HCT116 (cell line): Measurements from ENCODE around the gene NAGPA.

Source experiments
- CTCF ChIP-seq, 3 experiments: fragments of 200-600 bp in 1 of 3; sonication (generic) in 1 of 3; IDR thresholded peaks in 2 of 3; conservative IDR thresholded peaks in 1 of 3; 2 replicates each; pipeline ENCODE4 v1.5.1; 2012 to 2017; ENCODE audit warnings: low read depth in 2 of 3, low read length in 2 of 3, antibody characterized with exemption in 1 of 3, borderline replicate concordance in 1 of 3, control low read depth in 1 of 3, mild to moderate bottlenecking in 1 of 3, mixed read lengths in 1 of 3, mixed run types in 1 of 3, moderate library complexity in 1 of 3; ENCODE audit not compliant: insufficient read depth in 1 of 3
- POLR2A ChIP-seq: IDR thresholded peaks from 2 replicates; pipeline ENCODE4 v1.7.0; 2011; ENCODE audit warnings: borderline replicate concordance; ENCODE audit not compliant: insufficient read depth, insufficient read length; ENCODE audit errors: extremely low read depth
- RAD21 ChIP-seq: IDR thresholded peaks from 2 replicates; pipeline ENCODE4 v1.6.1; 2012; ENCODE audit warnings: low read depth, mild to moderate bottlenecking
- TCF7L2 ChIP-seq: IDR thresholded peaks from 2 replicates; pipeline ENCODE4 v1.7.0; 2011; ENCODE audit warnings: borderline replicate concordance, inconsistent platforms; ENCODE audit not compliant: insufficient read depth, insufficient read length; ENCODE audit errors: extremely low read depth
- ZNF274 ChIP-seq: fragments of 200-500 bp; sonication (Bioruptor generic); IDR thresholded peaks from 2 replicates; pipeline ENCODE4 v1.6.1; 2014; ENCODE audit warnings: mild to moderate bottlenecking, low read depth, low read length, inconsistent platforms
- TF ChIP-seq, protein P1 (sequence below): IDR thresholded peaks from 2 replicates; pipeline ENCODE4 v1.6.1; 2012

DNA sequence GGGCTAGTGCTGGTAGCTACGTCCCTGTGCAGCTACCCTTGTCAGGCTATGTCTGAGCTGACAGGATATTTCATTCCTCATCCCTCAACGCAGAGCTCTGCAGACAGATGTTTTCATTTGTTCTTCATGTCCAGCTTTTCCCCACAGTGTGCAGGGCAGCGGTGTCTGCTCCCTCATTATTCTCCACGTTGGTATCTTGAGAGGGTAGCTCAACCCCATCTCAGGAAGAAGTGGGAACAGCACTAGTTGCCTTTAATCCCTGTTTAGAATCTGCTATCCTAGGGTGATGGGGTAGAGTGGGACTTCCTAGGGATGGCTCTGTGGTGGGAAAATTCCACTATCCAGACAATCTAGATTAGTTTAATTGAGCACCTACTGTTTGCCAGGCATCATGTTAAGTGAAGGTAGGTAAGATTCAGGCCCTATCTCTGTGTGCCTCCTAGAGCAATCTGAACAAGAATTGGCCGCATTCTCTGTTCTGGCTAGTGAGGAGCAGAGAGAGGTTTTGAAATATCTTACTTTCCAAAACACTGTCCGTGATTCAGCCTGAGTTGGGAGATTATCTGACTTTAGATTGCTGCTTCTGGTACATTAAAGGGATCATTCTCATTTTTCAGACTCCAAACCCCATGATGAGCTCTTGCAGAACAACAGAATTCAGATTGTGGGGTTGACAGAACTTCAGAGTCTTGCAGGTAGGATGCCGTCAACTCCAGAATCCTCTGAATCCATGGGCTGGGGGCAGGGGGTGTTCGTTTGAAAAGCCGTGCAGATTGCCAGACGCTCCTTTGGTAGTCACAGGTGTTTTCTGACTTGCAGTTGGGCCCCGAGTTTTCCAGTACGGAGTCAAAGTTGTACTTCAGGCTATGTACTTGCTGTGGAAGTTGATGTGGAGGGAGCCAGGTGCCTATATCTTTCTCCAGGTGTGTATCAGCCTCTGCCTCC is 38.9 kb upstream of the NAGPA start:
- TF ChIP-seq CTCF (IDR thresholded peaks at IDR 0.05 in 2 of 3, conservative IDR thresholded peaks at IDR 0.05 in 1 of 3; ENCODE audit: borderline replicate concordance in 1 of 3, insufficient read depth in 1 of 3, low read depth in 2 of 3, low read length in 2 of 3), result no peak
- TF ChIP-seq TCF7L2, result no peak
- TF ChIP-seq POLR2A, result no peak
- TF ChIP-seq ZNF274, result no peak
- TF ChIP-seq RAD21, result no peak
- TF ChIP-seq, protein P1, sequence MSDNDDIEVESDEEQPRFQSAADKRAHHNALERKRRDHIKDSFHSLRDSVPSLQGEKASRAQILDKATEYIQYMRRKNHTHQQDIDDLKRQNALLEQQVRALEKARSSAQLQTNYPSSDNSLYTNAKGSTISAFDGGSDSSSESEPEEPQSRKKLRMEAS, result no peak
